ENCODE data around the gene ANO9.

DNA sequence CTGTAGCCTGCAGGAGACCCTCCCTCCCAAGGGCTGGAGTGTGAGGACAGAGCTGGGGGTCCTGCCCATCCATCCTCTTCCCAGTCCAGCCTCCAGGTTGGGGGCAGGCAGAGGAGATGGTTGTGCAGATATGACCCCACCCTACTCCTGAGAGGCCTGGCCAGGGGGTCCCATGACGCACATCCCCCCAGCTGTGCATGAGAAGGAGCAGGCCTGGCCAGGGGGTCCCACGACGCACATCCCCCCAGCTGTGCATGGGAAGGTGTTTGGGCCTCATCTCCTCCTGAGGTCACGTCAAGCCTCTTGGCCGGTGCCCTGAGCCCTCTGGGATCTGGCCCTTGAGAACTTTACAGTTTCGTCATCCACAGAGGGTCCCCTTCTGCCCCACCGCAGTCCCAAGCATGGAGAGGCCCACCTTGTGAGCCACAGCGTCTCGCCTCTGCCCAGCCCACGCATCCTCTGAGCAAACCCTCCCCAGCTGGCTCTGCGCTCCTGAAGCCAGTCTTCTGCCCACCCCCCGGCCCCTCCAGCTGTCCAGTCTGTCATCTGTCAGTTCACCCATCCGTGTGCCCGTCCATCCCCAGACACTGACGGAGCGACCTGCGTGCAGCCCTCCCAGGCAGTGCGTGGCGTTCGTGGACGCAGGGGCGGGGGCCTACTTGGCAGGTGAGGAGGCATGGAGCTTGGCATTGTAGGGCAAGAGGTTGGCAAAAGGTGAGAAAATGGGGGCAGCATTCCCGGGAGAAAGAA, 2.3 kb downstream of the ANO9 start:
- TF ChIP-seq CTCF (IDR thresholded peaks at IDR 0.05) (no peak), POLR2A (IDR thresholded peaks at IDR 0.05) (no peak)

Data from heart left ventricle (tissue), 13 donors.